Measurements from ENCODE around the gene RNGTT. TPM values are rescaled to one million over a fixed set of nuclear protein-coding genes. Genes with fewer than 3 reads are reported as not detected.

Gene RNGTT
- polyA plus RNA-seq, 2 donors: 3.9 to 5.2 TPM

DNA sequence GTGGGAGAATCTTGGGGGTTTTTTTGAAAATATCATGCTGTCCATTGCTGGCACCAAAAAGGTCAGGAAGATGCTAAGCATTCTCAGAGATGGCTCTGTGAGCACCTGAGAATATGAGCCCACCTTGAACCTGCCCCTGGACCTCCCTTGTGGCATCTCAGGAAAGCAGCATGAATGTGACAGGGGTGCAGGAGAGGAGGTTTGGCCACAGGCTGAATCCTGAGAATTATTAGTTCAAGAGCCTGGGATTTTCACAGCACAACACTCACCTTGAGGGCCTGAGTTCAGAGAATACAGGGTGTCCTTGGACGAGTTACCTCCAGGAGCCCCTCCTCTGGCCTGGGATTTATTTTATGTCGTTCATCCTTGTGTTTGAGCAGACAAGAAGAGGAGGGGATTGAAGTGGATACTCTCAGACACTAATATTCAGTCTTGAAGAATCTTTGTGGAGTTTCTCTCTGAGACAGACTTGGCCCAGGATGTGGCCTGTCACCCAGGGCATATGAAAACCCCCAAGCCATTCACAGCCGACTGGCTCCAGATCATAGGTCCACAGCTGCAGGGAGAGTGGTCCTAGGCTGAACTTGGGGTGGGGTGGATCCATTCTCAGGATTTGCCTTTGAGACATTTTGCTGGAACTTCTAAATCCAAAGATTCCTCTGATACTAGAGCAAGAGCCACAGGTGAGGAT lies 390.8 kb downstream of the RNGTT start:
- Histone ChIP-seq H3K27me3 (ENCODE audit: control insufficient read depth in 1 of 2, insufficient read depth in 2 of 2, low read length in 2 of 2) (no peaks in the 10 kb centered on the region), H3K4me1 (ENCODE audit: control insufficient read depth in 2 of 2, insufficient read depth in 2 of 2, low read length in 1 of 2) (no peaks in the 10 kb centered on the region), H3K4me3 (ENCODE audit: low read depth in 1 of 2, low read length in 2 of 2) (no peak overlapping the region), H3K27ac (ENCODE audit: low read depth in 2 of 2, low read length in 1 of 2) (no peak overlapping the region), H3K36me3 (ENCODE audit: control insufficient read depth in 2 of 2, insufficient read depth in 2 of 2, low read length in 1 of 2) (no peaks in the 10 kb centered on the region), H3K9me3 (ENCODE audit: control insufficient read depth in 2 of 2, insufficient read depth in 1 of 2, low read depth in 1 of 2, low read length in 1 of 2) (no peaks in the 10 kb centered on the region)
- WGBS, 2 donors: 54 to 56% methylated on average over 3 of the region's 3 CpGs

DNA sequence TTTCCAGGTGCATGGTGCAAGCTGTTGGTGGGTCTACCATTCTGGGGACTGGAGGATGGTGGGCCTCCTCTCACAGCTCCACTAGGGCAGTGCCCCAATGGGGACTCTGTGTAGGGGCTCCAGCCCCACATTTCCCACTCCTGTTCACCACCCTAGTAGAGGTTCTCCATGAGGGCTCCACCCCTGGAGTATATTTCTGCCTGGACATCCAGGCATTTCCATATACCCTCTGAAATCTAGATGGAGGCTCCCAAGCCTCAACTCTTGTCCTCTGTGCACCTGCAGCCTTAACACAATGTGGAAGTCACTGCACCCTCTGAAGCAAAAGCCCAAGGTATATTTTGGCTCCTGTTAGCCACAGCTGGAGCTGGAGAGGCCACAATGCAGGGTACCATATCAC lies 393.5 kb downstream of the RNGTT start:
- Histone ChIP-seq H3K9me3 (ENCODE audit: control insufficient read depth in 2 of 2, insufficient read depth in 1 of 2, low read depth in 1 of 2, low read length in 1 of 2) (no peaks in the 10 kb centered on the region), H3K27me3 (ENCODE audit: control insufficient read depth in 1 of 2, insufficient read depth in 2 of 2, low read length in 2 of 2) (no peaks in the 10 kb centered on the region), H3K27ac (ENCODE audit: low read depth in 2 of 2, low read length in 1 of 2) (no peak overlapping the region), H3K4me3 (ENCODE audit: low read depth in 1 of 2, low read length in 2 of 2) (no peak overlapping the region), H3K36me3 (ENCODE audit: control insufficient read depth in 2 of 2, insufficient read depth in 2 of 2, low read length in 1 of 2) (no peaks in the 10 kb centered on the region), H3K4me1 (ENCODE audit: control insufficient read depth in 2 of 2, insufficient read depth in 2 of 2, low read length in 1 of 2) (no peaks in the 10 kb centered on the region)

DNA sequence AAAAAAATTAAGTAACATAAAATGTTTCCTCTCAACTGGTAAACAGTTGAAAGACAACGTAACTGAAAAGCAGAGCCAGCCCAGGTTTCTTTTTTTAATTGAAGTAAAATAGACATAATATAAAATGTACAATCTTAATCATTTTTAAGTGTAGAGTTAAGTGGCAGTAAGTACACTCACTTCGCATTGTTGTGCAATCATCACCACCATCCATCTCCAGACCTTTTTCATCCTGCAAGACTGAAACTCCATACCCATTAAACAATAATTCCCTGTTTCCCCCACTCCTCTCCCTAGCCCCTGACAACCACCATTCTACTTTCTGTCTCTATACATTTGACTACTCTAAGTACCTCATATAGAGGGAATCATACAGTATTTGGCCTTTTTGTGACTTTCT lies 395.7 kb downstream of the RNGTT start:
- Histone ChIP-seq H3K27ac (ENCODE audit: low read depth in 2 of 2, low read length in 1 of 2) (no peak overlapping the region), H3K4me3 (ENCODE audit: low read depth in 1 of 2, low read length in 2 of 2) (no peak overlapping the region), H3K27me3 (ENCODE audit: control insufficient read depth in 1 of 2, insufficient read depth in 2 of 2, low read length in 2 of 2) (no peaks in the 10 kb centered on the region), H3K36me3 (ENCODE audit: control insufficient read depth in 2 of 2, insufficient read depth in 2 of 2, low read length in 1 of 2) (no peaks in the 10 kb centered on the region), H3K9me3 (ENCODE audit: control insufficient read depth in 2 of 2, insufficient read depth in 1 of 2, low read depth in 1 of 2, low read length in 1 of 2) (no peaks in the 10 kb centered on the region), H3K4me1 (ENCODE audit: control insufficient read depth in 2 of 2, insufficient read depth in 2 of 2, low read length in 1 of 2) (no peaks in the 10 kb centered on the region)
- WGBS, 2 donors: 72 to 84% methylated on average over 2 of the region's 2 CpGs

DNA sequence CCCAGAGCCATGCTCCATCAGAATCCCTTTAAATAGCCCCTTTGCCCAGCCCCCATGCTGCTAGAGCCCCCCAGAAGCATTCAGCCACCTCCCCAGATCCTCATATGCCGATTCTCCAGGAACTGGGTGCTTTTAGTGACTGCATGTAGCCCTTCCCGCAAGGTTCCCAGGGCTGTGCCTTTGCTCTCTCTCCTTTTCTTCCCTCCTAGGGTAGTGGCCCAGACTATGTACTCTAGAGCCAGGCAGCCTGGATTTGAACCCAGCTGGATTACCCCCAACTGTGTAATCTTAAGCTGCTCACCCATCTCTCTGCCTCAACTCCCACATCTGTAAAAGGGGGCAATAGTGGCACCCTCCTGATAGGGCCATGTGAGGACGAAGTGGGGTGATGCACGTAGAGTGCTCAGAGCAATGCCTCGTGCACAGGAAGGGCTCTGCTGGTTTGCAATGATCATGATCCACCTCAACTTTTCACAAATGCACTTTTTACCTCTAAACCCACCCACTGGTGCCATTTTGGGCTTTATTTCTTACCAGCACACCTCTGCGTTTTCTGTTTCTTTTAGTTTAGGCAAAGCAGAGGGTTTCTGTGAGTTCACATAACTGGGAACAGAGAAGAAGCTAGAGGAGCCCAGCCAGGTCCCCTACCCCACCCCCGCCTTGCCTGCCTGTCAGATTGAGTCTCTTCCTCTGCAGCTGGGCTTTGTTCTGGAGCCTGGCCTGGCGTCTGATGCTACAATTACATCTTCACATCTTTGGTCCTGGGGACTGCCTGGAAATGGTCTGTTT lies 396.5 kb downstream of the RNGTT start:
- Histone ChIP-seq H3K27ac (ENCODE audit: low read depth in 2 of 2, low read length in 1 of 2) (no peak overlapping the region), H3K27me3 (ENCODE audit: control insufficient read depth in 1 of 2, insufficient read depth in 2 of 2, low read length in 2 of 2) (no peaks in the 10 kb centered on the region), H3K36me3 (ENCODE audit: control insufficient read depth in 2 of 2, insufficient read depth in 2 of 2, low read length in 1 of 2) (no peaks in the 10 kb centered on the region), H3K4me1 (ENCODE audit: control insufficient read depth in 2 of 2, insufficient read depth in 2 of 2, low read length in 1 of 2) (no peaks in the 10 kb centered on the region), H3K4me3 (ENCODE audit: low read depth in 1 of 2, low read length in 2 of 2) (no peak overlapping the region), H3K9me3 (ENCODE audit: control insufficient read depth in 2 of 2, insufficient read depth in 1 of 2, low read depth in 1 of 2, low read length in 1 of 2) (no peaks in the 10 kb centered on the region)
- WGBS, 2 donors: 75 to 80% methylated on average over 8 of the region's 8 CpGs

DNA sequence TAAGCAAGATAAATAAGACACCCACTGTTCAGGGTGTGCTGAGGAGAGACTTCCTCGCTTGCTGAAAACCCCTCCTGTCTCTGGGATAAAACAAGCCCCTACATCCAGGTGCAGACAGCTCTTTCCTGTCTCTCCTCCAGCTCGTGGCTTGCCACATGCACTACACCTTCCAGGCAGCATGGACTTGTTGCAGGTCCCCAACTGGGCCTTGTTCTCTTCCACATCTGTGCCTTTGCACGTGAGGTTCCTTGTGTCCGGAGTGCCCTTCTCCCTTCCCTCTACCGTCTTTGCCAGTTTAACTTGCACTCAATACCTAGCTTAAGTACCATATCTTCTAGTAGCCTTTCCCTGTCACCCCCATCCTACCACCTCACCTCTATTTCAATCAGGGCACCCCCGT lies 397.6 kb downstream of the RNGTT start:
- Histone ChIP-seq H3K27ac (ENCODE audit: low read depth in 2 of 2, low read length in 1 of 2) (no peak overlapping the region), H3K9me3 (ENCODE audit: control insufficient read depth in 2 of 2, insufficient read depth in 1 of 2, low read depth in 1 of 2, low read length in 1 of 2) (no peaks in the 10 kb centered on the region), H3K36me3 (ENCODE audit: control insufficient read depth in 2 of 2, insufficient read depth in 2 of 2, low read length in 1 of 2) (no peaks in the 10 kb centered on the region), H3K4me1 (ENCODE audit: control insufficient read depth in 2 of 2, insufficient read depth in 2 of 2, low read length in 1 of 2) (no peaks in the 10 kb centered on the region), H3K27me3 (ENCODE audit: control insufficient read depth in 1 of 2, insufficient read depth in 2 of 2, low read length in 2 of 2) (no peaks in the 10 kb centered on the region), H3K4me3 (ENCODE audit: low read depth in 1 of 2, low read length in 2 of 2) (no peak overlapping the region)
- WGBS, 2 donors: 73 to 81% methylated on average over 6 of the region's 6 CpGs

DNA sequence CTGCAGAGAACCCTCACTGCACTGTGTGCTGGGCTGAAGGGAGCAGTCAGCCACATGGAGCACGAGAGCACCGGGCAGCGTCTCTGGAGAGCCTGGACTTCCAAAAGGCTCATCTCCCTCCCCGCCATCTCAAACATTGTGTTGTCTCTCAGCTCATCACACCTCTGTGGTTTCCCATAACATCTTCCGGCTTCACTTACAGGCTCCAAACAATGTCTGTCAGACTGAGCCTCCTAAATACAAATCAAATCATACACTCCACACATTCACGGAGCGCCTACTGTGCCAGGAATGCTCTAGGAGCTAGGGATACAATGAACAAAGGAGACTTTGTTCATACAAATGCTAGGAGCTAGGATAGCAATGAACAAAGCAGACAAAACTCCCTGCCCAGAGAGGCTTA lies 398.0 kb downstream of the RNGTT start:
- WGBS, 2 donors: 76 to 90% methylated on average over 7 of the region's 7 CpGs
- Histone ChIP-seq H3K27me3 (ENCODE audit: control insufficient read depth in 1 of 2, insufficient read depth in 2 of 2, low read length in 2 of 2) (no peaks in the 10 kb centered on the region), H3K4me1 (ENCODE audit: control insufficient read depth in 2 of 2, insufficient read depth in 2 of 2, low read length in 1 of 2) (no peaks in the 10 kb centered on the region), H3K27ac (ENCODE audit: low read depth in 2 of 2, low read length in 1 of 2) (no peak overlapping the region), H3K36me3 (ENCODE audit: control insufficient read depth in 2 of 2, insufficient read depth in 2 of 2, low read length in 1 of 2) (no peaks in the 10 kb centered on the region), H3K9me3 (ENCODE audit: control insufficient read depth in 2 of 2, insufficient read depth in 1 of 2, low read depth in 1 of 2, low read length in 1 of 2) (no peaks in the 10 kb centered on the region), H3K4me3 (ENCODE audit: low read depth in 1 of 2, low read length in 2 of 2) (no peak overlapping the region)

DNA sequence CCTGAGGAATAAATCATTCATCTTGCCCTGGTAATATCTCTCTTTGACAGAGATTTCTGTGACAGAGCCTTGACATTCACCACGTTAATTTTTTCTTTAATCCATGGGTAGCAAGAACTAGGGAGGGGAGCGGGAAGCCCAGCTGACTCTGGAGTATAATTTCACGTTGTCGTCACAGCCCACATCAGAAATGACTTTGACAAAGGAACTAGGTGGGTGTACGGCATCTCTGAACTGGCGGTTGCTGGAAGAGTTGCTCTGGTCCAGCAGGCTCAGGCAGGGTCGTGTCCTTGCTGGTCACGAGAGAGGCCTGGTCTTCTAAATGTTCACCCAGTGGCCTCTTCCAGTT lies 400.2 kb downstream of the RNGTT start:
- Histone ChIP-seq H3K27me3 (ENCODE audit: control insufficient read depth in 1 of 2, insufficient read depth in 2 of 2, low read length in 2 of 2) (no peaks in the 10 kb centered on the region), H3K9me3 (ENCODE audit: control insufficient read depth in 2 of 2, insufficient read depth in 1 of 2, low read depth in 1 of 2, low read length in 1 of 2) (no peaks in the 10 kb centered on the region), H3K27ac (ENCODE audit: low read depth in 2 of 2, low read length in 1 of 2) (no peak overlapping the region), H3K4me1 (ENCODE audit: control insufficient read depth in 2 of 2, insufficient read depth in 2 of 2, low read length in 1 of 2) (no peaks in the 10 kb centered on the region), H3K36me3 (ENCODE audit: control insufficient read depth in 2 of 2, insufficient read depth in 2 of 2, low read length in 1 of 2) (no peaks in the 10 kb centered on the region), H3K4me3 (ENCODE audit: low read depth in 1 of 2, low read length in 2 of 2) (no peak overlapping the region)
- 88 to 92% methylated on average over 8 of the region's 8 CpGs for WGBS, 2 donors

DNA sequence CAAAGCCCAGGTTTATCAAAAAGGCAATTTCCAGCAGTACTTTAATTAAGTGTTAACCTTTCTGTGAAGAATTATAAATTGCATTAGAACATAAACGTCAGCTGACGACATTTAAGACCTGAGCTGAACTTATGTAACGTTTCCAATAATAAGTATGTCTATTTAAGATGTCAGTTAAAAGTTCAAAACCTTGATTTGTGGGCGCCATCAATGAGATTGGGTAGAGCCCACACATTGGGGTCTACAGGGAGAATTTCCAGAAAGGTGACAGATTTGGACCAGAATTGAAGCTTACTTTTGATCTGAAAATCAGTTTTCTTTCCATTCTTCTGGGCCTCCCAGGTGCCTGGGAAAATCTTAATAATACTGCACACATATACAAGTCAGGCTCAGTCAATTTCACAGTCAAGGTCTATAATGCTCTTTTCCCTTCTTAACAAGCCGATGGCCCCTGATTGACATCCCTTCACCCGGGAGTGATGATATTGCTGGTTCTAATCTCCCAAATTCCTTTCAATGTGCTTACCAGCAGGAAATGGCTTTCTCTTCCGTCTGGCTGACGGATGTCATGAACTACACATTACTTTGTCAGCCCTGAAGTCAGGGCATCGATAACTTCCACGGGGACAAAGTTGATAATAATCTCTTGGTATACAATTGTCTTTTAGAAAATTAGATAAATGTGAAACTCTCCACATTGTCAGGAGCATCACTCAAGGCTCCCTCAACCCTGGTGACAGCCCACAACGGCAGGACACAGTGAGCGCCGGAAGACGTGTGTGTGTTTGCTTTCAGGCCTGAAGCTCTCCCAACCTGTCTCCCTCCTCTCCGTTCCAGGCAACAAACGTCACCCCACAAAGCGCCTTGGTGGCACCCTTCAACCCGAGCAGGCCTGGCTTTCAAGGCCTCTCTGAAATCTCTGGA lies 400.8 kb downstream of the RNGTT start:
- Histone ChIP-seq H3K4me1 (ENCODE audit: control insufficient read depth in 2 of 2, insufficient read depth in 2 of 2, low read length in 1 of 2) (no peaks in the 10 kb centered on the region), H3K27ac (ENCODE audit: low read depth in 2 of 2, low read length in 1 of 2) (no peak overlapping the region), H3K9me3 (ENCODE audit: control insufficient read depth in 2 of 2, insufficient read depth in 1 of 2, low read depth in 1 of 2, low read length in 1 of 2) (no peaks in the 10 kb centered on the region), H3K36me3 (ENCODE audit: control insufficient read depth in 2 of 2, insufficient read depth in 2 of 2, low read length in 1 of 2) (no peaks in the 10 kb centered on the region), H3K27me3 (ENCODE audit: control insufficient read depth in 1 of 2, insufficient read depth in 2 of 2, low read length in 2 of 2) (no peaks in the 10 kb centered on the region), H3K4me3 (ENCODE audit: low read depth in 1 of 2, low read length in 2 of 2) (no peak overlapping the region)
- WGBS, 2 donors: 79 to 80% methylated on average over 18 of the region's 18 CpGs

DNA sequence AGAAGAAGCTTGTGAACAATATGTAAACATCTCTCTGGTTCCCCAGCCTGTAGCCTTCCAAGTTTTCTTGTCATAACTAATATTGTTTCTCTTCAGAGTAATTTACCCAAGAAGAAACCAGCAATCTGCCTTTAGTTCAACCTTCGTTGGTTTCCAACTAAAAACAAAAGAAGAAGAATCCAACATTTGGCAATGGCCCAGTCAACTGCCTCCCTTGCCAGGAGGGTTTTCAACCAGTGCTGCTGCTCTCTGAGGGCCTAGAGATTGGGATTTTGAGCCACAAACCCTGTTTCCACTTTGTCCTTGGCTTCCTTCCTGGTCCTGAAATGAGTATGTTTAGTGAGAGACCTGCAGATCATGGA lies 401.5 kb downstream of the RNGTT start:
- Histone ChIP-seq H3K4me3 (ENCODE audit: low read depth in 1 of 2, low read length in 2 of 2) (no peak overlapping the region), H3K27ac (ENCODE audit: low read depth in 2 of 2, low read length in 1 of 2) (no peak overlapping the region), H3K36me3 (ENCODE audit: control insufficient read depth in 2 of 2, insufficient read depth in 2 of 2, low read length in 1 of 2) (no peaks in the 10 kb centered on the region), H3K9me3 (ENCODE audit: control insufficient read depth in 2 of 2, insufficient read depth in 1 of 2, low read depth in 1 of 2, low read length in 1 of 2) (no peaks in the 10 kb centered on the region), H3K27me3 (ENCODE audit: control insufficient read depth in 1 of 2, insufficient read depth in 2 of 2, low read length in 2 of 2) (no peaks in the 10 kb centered on the region), H3K4me1 (ENCODE audit: control insufficient read depth in 2 of 2, insufficient read depth in 2 of 2, low read length in 1 of 2) (no peaks in the 10 kb centered on the region)
- WGBS, 2 donors: 6 to 23% methylated on average over 1 of the region's 1 CpG

Data from esophagus (tissue), 2 donors.